Stimulated activated CD8-positive, alpha-beta memory T cell treated with anti-CD3 and anti-CD28 coated beads, Interleukin-12 subunit alpha, Interleukin-12 subunit beta, amount 100 ng/mL, for 24 hours (primary cell): ENCODE results near the gene H1-8.
"Not testable (repeated sequence)": the region's sequence is repeated elsewhere in the genome, so short reads cannot be mapped to it uniquely, and the experiment has no call there.

Source experiments
- DNase-seq: peaks from one replicate; pipeline ENCODE4 v3.0.0-alpha.2; 2020; ENCODE audit errors: extremely low read depth

The H1-8 gene

GRCh38 chr3:129533406-129533805 is 9.6 kb upstream of the H1-8 start:
- no peak for DNase-seq

GRCh38 chr3:129534428-129535027 is 8.4 kb upstream of the H1-8 start:
- no peak for DNase-seq

- DNase-seq, result no peak
These were observed 7.9 kb upstream of the H1-8 start for GRCh38 chr3:129535075-129535474.

DNA sequence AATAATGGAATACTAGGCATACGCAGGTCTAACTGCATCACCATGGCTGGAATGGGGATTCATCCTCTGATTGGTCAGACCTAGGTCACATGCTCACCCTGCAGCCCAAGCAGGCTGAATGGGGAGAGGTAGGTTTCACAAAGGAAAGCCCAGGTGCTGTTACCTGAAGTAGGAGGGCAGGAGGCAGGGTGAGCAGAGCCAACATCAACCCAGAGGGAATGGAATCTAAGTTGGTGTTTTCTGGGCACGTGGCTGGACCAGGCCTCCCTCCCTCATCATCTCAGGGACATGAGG is 6.7 kb upstream of the H1-8 start:
- no peak for DNase-seq

DNA sequence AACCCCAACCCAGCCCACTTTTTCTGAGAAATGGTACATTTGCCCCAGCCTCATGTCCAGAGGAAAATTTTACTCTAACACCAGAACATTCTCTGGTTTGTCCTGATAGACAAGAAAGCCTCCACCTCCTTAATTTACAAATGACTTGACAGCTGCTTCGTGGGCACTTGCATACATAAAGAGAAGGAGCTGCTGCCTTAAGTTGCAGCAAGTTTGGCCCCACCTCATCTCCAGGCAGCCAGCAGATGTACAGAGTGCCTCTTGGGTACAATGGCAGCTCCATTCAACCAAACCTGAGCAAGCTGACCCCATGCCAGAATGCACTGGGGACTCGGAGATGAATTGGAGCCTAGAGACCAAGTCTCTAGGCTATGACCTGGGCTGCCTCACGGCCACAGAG is 6.2 kb upstream of the H1-8 start:
- no peak for DNase-seq

DNA sequence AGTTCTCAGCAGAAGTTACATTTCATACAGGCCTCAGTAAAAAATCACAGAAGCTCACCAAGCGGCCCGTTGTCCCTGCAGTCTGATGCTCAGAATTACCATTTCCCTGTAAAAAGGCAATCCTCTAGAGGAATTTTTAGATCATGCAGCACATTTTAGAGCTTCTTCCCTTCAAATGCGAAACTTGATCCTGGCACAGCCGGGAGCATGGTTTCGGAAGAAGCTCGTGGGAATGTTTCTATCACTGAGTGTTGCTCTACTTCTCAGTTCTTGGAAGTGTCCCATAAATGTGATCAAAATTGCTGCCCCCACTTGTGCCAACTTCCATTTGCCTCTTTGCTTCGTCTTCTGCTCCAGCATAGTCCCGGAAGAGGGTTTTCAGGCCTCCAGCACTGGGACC is 3.8 kb upstream of the H1-8 start:
- DNase-seq, result no peak

DNA sequence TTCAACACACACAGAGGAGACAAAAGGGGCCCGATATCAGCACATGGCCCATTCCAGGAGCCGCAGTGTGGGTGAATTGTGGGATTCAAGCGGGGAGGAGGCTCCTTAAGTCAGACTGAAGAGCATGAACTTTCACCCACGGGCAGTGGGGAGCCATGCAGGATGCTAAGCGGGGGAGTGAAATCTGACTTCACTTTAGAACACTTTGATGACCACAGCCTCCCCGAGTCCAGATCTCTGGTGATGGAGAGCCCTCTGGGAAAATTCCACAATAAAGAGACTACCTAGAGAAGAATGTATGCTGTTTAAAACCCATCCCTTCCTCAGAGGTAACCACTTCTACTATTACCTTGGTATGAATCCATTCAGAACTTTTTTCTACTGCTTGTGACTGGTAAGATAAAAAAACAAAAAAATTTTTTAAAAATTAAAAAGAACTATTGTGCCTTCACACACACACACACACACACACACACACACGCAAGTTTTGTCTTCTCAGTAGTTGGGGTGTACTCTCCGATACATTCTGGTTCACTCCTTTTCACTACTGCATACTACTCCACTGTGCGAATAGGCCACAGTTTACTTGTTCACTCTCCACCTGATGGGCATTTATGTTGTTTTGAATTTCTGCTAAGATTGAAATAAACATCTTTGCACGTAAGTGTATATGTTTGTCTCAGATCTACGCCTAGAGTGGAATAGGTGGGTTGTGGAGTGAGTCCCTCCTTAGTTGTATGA is 2.0 kb upstream of the H1-8 start:
- no peak for DNase-seq

- no peak for DNase-seq
These were observed 228 bp upstream of the H1-8 start for GRCh38 chr3:129542747-129543146.

GRCh38 chr3:129543999-129544398 is 1.0 kb downstream of the H1-8 start:
- DNase-seq, result no peak

DNA sequence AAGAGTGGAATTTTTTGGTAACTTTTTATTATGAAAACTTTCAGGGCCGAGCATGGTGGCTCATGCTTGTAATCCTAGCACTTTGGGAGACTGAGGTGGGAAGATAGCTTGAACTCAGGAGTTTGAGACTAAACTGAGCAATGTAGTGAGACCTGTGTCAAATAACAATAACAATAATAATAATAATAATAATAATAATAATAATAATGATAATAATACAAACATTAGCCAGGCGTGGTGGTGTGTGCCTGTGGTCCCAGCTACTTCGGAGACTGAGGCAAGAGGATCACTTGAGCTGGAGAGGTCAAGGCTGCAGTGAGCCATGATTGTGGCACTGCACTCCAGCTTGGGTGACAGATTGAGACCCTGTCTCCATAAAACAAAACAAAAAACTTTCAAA is 3.0 kb downstream of the H1-8 start:
- DNase-seq, result not testable (repeated sequence)

GRCh38 chr3:129547241-129547640 is 4.3 kb downstream of the H1-8 start:
- DNase-seq, result no peak

- DNase-seq, result no peak
These were observed 5.4 kb downstream of the H1-8 start for GRCh38 chr3:129548104-129548965.

GRCh38 chr3:129549006-129549800 is 6.2 kb downstream of the H1-8 start:
- DNase-seq, result no peak

DNA sequence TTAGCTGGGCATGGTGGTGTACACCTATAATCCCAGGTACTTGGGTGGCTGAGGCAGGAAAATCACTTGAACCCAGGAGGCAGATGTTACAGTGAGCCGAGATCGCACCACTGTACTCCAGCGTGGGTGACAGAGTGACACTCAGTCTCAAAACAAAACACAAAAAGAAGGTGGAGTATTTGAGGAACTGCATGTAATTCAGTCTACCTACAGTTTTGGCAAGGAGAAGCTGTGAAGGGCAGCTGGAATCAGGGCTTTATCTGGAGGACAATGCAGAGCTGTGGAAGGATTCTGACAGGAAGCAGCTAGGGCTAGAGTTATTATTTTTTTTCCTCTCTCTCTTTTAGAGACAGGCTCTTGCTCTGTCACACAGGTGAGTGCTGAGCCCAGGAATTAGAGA is 6.8 kb downstream of the H1-8 start:
- no peak for DNase-seq

- no peak for DNase-seq
These were observed 9.5 kb downstream of the H1-8 start for GRCh38 chr3:129552287-129553050.

GRCh38 chr3:129553171-129553570 is 10.2 kb downstream of the H1-8 start:
- DNase-seq, result no peak

- no peak for DNase-seq
These were observed 10.7 kb downstream of the H1-8 start for GRCh38 chr3:129553719-129554118.

- no peak for DNase-seq
These were observed 11.6 kb downstream of the H1-8 start for GRCh38 chr3:129554356-129555152.

- no peak for DNase-seq
These were observed 12.2 kb downstream of the H1-8 start for GRCh38 chr3:129555153-129555550.

DNA sequence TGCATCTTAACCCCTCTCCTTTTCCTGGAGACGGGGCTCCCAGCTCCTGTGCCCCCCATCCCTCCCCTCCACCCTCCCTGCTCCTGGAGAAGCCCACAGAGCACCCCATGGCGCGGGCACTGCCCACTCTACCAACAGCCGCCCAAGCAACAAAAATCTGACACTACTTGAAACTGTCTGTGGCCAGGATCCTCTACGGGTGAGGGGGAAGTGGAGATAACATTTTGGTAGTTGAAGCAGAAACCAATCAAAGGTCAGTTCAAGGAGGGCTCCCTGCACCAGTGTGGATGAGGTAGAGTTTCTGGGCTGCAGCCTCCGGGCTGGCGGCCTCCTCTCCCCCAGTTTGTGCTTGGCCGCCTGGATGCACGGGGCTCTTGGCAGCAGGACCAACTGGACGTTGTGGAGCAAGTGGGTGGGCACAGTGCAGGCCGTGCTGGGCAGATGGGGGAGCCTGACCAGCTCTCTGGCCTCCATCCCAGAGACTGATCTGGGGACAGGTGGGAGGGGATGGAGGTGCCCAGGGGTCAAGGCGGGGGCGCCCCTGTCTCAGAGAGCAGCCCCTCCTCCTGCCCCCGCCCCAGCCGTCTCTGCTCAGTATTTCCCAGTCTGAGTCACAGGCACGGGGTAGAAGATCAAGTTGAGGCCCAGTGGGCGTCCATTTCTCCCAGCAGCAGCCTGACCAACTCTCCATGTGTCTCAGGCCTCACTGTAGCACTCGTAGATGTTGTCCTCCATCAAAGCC is 12.8 kb downstream of the H1-8 start:
- no peak for DNase-seq
